ENCODE results near the gene CCDC122.

CCDC122 gene

GRCh38 chr13:43800828-43801227, 78.7 kb downstream of the CCDC122 start:
- DNase-seq = no peak

GRCh38 chr13:43799191-43799590, 80.3 kb downstream of the CCDC122 start:
- DNase-seq = no peak

GRCh38 chr13:43797869-43798268, 81.7 kb downstream of the CCDC122 start:
- DNase-seq = no peak

- DNase-seq = no peak
Observed at GRCh38 chr13:43797159-43797558, 82.4 kb downstream of the CCDC122 start.

GRCh38 chr13:43794416-43794815, 85.1 kb downstream of the CCDC122 start:
- DNase-seq = no peak

DNA sequence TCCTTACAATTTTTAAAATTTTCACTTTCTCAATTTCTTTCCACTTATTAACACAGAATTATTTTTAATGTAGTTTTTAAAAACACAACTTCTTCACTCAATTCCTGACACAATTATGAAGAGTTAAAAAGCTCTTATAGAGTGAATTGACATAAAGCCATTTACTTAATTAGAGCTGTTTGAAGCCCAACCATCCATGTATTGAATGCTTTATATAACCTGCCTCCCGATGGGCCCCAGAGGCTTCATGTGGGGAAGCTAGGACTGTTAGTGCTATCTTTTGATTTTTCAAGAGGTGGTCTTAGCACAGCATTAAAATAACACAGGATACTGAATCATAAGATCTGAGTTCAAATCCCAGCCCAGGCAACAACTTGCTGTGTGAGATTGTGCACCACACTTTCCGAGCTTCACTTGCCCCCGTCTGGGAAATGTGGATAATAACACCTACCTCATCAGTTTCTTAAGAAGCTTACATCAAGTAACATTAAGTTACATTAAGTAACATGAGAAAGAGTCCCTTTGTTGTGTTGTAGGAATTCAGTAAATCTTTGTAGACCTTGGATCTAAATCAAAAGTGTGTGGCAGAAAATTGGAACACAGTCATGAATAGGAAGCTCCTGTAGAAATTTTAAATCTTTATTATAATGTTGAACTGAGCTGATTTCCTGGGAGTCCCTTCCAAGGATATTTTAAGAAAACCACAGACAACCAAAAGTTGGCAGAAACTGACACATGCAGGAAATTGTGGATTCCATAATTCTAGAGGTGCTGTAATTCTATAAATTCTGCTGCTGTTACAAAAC, 87.3 kb downstream of the CCDC122 start:
- DNase-seq = no peak

GRCh38 chr13:43787997-43788396, 91.5 kb downstream of the CCDC122 start:
- peak; percentile 64 for DNase-seq

- no peak for DNase-seq
Observed at GRCh38 chr13:43787518-43787891, 92.0 kb downstream of the CCDC122 start.

- peak; percentile 91 for DNase-seq
Observed at GRCh38 chr13:43786766-43787517, 92.6 kb downstream of the CCDC122 start, which contains the start of gene ENOX1. Gene ENOX1 (minus strand): TSS chr13:43786972.

DNA sequence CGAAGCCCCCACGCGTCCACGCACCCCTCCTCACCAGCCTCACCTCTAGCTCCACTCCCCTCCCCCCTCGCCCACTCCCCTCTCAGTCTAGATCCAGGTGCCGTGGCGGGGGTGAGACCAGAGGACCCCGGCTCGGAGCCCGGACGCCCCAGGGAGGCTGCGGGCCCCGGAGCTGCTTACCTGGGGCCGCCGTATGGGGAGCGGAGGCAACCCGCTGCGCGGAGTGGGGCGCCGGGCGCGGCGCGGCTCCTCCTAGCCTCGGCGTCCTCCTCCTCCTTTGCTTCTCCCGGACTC, 93.1 kb downstream of the CCDC122 start:
- no peak for DNase-seq
